ENCODE results near the gene MAP7.

Gene MAP7

DNA sequence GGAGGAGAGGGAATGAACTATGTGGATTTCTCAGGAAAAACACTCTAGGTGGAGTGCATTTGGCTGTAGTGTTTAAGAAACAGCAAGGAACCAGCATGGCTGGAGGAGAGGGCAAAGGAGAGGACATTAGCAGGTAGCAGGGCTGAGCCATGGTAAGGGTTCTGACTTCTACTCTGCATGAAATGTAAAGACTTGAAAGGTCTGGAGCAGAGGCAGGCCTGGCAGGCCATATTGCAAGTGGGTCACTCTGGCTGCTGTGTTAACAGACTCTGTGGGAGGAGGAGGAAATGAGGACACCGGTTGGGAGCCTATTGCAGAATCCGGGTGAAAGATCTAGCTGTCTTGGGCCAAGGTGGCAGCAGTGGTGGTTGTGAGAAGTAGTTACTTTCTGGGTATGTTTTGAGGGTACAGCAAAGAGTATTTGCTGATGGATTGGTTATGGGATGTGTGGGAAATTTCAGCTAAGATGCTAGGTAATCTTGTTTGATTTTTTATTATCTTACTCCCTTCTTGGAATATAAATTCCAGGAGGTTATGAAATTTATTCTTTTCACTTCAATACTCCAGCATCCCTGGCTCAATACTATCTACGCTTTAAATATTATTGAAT is 144.7 kb downstream of the MAP7 start:
- Histone ChIP-seq H4K20me1 (ENCODE audit: control insufficient read depth, insufficient read depth, low read depth, low read length) (no peaks in the 10 kb centered on the region), H3K4me3 (ENCODE audit: low read length) (no peak overlapping the region), H3K36me3 (ENCODE audit: control insufficient read depth, low read length) (no peaks in the 10 kb centered on the region), H3K27ac (ENCODE audit: low read depth, low read length) (no peak overlapping the region), H3K9me2 (replicated peaks; ENCODE audit: control insufficient read depth, low read length) (no peaks in the 10 kb centered on the region), H3K9me3 (ENCODE audit: control insufficient read depth, insufficient read depth, low read length) (no peaks in the 10 kb centered on the region), H3K79me2 (ENCODE audit: control insufficient read depth, low read length) (no peaks in the 10 kb centered on the region), H3F3A (ENCODE audit: control insufficient read depth, insufficient read depth) (no peaks in the 10 kb centered on the region), H3K4me2 (ENCODE audit: low read length) (no peak overlapping the region), H3K4me1 (ENCODE audit: control insufficient read depth, low read length) (no peaks in the 10 kb centered on the region), H3K27me3 (ENCODE audit: control insufficient read depth, low read length) (no peaks in the 10 kb centered on the region)
- TF ChIP-seq, protein P1, sequence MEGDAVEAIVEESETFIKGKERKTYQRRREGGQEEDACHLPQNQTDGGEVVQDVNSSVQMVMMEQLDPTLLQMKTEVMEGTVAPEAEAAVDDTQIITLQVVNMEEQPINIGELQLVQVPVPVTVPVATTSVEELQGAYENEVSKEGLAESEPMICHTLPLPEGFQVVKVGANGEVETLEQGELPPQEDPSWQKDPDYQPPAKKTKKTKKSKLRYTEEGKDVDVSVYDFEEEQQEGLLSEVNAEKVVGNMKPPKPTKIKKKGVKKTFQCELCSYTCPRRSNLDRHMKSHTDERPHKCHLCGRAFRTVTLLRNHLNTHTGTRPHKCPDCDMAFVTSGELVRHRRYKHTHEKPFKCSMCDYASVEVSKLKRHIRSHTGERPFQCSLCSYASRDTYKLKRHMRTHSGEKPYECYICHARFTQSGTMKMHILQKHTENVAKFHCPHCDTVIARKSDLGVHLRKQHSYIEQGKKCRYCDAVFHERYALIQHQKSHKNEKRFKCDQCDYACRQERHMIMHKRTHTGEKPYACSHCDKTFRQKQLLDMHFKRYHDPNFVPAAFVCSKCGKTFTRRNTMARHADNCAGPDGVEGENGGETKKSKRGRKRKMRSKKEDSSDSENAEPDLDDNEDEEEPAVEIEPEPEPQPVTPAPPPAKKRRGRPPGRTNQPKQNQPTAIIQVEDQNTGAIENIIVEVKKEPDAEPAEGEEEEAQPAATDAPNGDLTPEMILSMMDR (IDR thresholded peaks at IDR 0.05; ENCODE audit: low read depth, low read length, poor library complexity, severe bottlenecking) = no peak
- TF ChIP-seq EZH2phosphoT487 (IDR thresholded peaks at IDR 0.05; ENCODE audit: borderline replicate concordance, low read length) = no peak

DNA sequence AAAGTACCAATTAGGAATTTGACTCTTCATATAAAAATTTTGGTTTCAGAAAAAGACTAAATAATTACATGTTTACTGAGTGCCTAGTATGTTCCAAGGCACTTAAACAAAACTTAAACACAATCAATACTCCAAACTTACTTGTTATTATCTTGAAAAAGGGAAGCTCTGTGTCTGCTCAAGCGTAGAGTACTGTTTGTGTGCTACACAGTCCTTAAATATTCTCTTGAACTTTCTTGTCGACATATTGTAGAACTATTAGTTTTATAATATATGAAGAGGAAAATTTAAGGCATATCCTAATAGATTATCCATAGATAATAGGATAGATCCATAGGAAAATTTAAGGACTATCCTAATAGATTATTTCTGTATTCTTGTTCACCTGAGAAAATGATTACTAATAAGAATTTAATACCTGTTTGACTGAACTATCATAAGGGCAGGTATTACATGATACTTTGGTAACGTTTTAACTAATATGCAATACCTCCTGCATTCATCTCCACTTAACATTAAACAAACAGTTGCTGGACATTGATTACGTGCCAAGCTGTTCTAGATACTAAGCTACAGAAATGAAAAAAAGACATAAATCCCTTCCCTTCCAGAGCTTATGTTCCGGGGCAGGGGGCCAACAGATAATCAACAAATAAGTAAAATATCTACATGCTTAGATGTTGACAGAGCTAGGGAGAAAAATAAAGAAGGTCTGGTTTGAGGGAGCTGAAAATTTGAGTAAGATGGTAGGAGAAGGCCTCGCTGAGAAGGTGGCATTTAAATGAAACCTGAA is 145.4 kb downstream of the MAP7 start:
- no peak overlapping the region for H3K4me3 ChIP-seq (ENCODE audit: low read length)
- H3F3A ChIP-seq (ENCODE audit: control insufficient read depth, insufficient read depth) = no peaks in the 10 kb centered on the region
- H3K27me3 ChIP-seq (ENCODE audit: control insufficient read depth, low read length) = no peaks in the 10 kb centered on the region
- H3K4me1 ChIP-seq (ENCODE audit: control insufficient read depth, low read length) = no peaks in the 10 kb centered on the region
- no peak overlapping the region for H3K27ac ChIP-seq (ENCODE audit: low read depth, low read length)
- no peaks in the 10 kb centered on the region for H3K79me2 ChIP-seq (ENCODE audit: control insufficient read depth, low read length)
- no peak overlapping the region for H3K4me2 ChIP-seq (ENCODE audit: low read length)
- no peaks in the 10 kb centered on the region for H3K9me2 ChIP-seq (replicated peaks; ENCODE audit: control insufficient read depth, low read length)
- TF ChIP-seq, protein P1 (IDR thresholded peaks at IDR 0.05; ENCODE audit: low read depth, low read length, poor library complexity, severe bottlenecking) = no peak
- TF ChIP-seq EZH2phosphoT487 (IDR thresholded peaks at IDR 0.05; ENCODE audit: borderline replicate concordance, low read length) = no peak
- no peaks in the 10 kb centered on the region for H3K36me3 ChIP-seq (ENCODE audit: control insufficient read depth, low read length)
- no peaks in the 10 kb centered on the region for H3K9me3 ChIP-seq (ENCODE audit: control insufficient read depth, insufficient read depth, low read length)
- H4K20me1 ChIP-seq (ENCODE audit: control insufficient read depth, insufficient read depth, low read depth, low read length) = no peaks in the 10 kb centered on the region

DNA sequence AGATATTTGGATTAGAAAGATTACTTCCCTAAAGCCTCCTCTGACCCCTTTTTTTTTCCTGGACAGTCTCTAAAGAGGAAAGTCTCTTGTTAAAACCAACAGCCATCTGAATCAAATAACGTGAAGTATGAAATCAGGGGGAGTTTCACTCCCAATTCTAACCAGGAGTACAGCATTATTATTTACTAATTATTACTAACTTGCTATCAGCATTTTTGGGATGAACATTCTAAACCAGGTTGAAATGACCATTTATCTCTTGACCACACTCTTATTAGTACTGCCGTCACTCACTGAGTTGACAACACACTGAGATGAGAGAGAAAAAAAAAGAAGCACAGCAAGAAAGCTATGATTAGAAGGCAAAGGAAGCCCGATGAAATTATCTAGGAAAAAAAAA is 146.2 kb downstream of the MAP7 start:
- H3K27ac ChIP-seq (ENCODE audit: low read depth, low read length) = no peak overlapping the region
- no peaks in the 10 kb centered on the region for H3K4me1 ChIP-seq (ENCODE audit: control insufficient read depth, low read length)
- no peaks in the 10 kb centered on the region for H3K9me2 ChIP-seq (replicated peaks; ENCODE audit: control insufficient read depth, low read length)
- H3K36me3 ChIP-seq (ENCODE audit: control insufficient read depth, low read length) = no peaks in the 10 kb centered on the region
- no peak overlapping the region for H3K4me3 ChIP-seq (ENCODE audit: low read length)
- no peaks in the 10 kb centered on the region for H3K79me2 ChIP-seq (ENCODE audit: control insufficient read depth, low read length)
- H4K20me1 ChIP-seq (ENCODE audit: control insufficient read depth, insufficient read depth, low read depth, low read length) = no peaks in the 10 kb centered on the region
- no peaks in the 10 kb centered on the region for H3F3A ChIP-seq (ENCODE audit: control insufficient read depth, insufficient read depth)
- TF ChIP-seq, protein P1 (IDR thresholded peaks at IDR 0.05; ENCODE audit: low read depth, low read length, poor library complexity, severe bottlenecking) = no peak
- TF ChIP-seq EZH2phosphoT487 (IDR thresholded peaks at IDR 0.05; ENCODE audit: borderline replicate concordance, low read length) = no peak
- no peaks in the 10 kb centered on the region for H3K9me3 ChIP-seq (ENCODE audit: control insufficient read depth, insufficient read depth, low read length)
- H3K4me2 ChIP-seq (ENCODE audit: low read length) = no peak overlapping the region
- no peaks in the 10 kb centered on the region for H3K27me3 ChIP-seq (ENCODE audit: control insufficient read depth, low read length)

Measured in DOHH2 (cell line).